ENCODE measurements around the gene C4BPB. TPM values are rescaled to one million over a fixed set of nuclear protein-coding genes. Genes with fewer than 3 reads are reported as not detected.

C4BPB gene
- polyA plus RNA-seq, 1 donor (not counting 4 experiments of a cell fraction or from before 2014, with no cell fraction given) = not detected

GRCh38 chr1:207063014-207063413 is 25.6 kb upstream of the C4BPB start:
- no peaks in the 10 kb centered on the region for H3K79me2 ChIP-seq (ENCODE audit: control insufficient read depth, insufficient read depth, low read length)
- no peaks in the 10 kb centered on the region for H4K20me1 ChIP-seq (ENCODE audit: control insufficient read depth, extremely low read depth, insufficient read depth, low read length)
- H3K4me2 ChIP-seq (ENCODE audit: control insufficient read depth, extremely low read depth, insufficient read depth, low read depth, low read length) = no peak overlapping the region
- H3K9ac ChIP-seq (ENCODE audit: control insufficient read depth, extremely low read depth, insufficient read depth, low read length) = no peak overlapping the region
- DNase-seq (ENCODE audit: low read depth, low spot score) (no peak), FAIRE-seq (no peak)
- H3K4me3 ChIP-seq (ENCODE audit: control insufficient read depth in 2 of 3, extremely low read depth in 1 of 3, insufficient read depth in 2 of 3, low read depth in 1 of 3, low read length in 3 of 3) = no peak overlapping the region
- no peaks in the 10 kb centered on the region for H3K9me3 ChIP-seq (ENCODE audit: control insufficient read depth, low read depth, low read length)
- H3K27me3 ChIP-seq (ENCODE audit: control insufficient read depth, extremely low read depth, insufficient read depth, low read length) = no peaks in the 10 kb centered on the region
- H3K27ac ChIP-seq (ENCODE audit: control insufficient read depth, insufficient read depth, low read length) = no peak overlapping the region
- H3K4me1 ChIP-seq (ENCODE audit: control insufficient read depth, extremely low read depth, insufficient read depth, low read length) = no peaks in the 10 kb centered on the region
- TF ChIP-seq EZH2 (IDR thresholded peaks at IDR 0.05; ENCODE audit: low read length) = no peak
- no peak for TF ChIP-seq CTCF (optimal IDR thresholded peaks at IDR 0.05 in 1 of 3, IDR thresholded peaks at IDR 0.05 in 1 of 3, conservative IDR thresholded peaks at IDR 0.05 in 1 of 3; ENCODE audit: extremely low read depth in 1 of 3, insufficient read depth in 2 of 3, low read length in 3 of 3)
- H3K36me3 ChIP-seq (ENCODE audit: control insufficient read depth in 2 of 2, extremely low read depth in 1 of 2, insufficient read depth in 2 of 2, low read length in 2 of 2) = peaks cover 18 to 35% of the 10 kb centered on the region in 2 experiments
- no peak overlapping the region for H2AFZ ChIP-seq (ENCODE audit: control insufficient read depth, low read length)
- dilution Hi-C loops (cut with MboI; ENCODE audit: extremely low pct_ligation_motif_present, low sequenced_read_pairs) = no loop called here
- H3K9me1 ChIP-seq (ENCODE audit: control insufficient read depth, extremely low read depth, insufficient read depth, low read length) = no peaks in the 10 kb centered on the region

- no peaks in the 10 kb centered on the region for H3K9me3 ChIP-seq (ENCODE audit: control insufficient read depth, low read depth, low read length)
- dilution Hi-C loops (cut with MboI; ENCODE audit: extremely low pct_ligation_motif_present, low sequenced_read_pairs) = no loop called here
- TF ChIP-seq CTCF (optimal IDR thresholded peaks at IDR 0.05 in 1 of 3, IDR thresholded peaks at IDR 0.05 in 1 of 3, conservative IDR thresholded peaks at IDR 0.05 in 1 of 3; ENCODE audit: extremely low read depth in 1 of 3, insufficient read depth in 2 of 3, low read length in 3 of 3) (no peak), EZH2 (IDR thresholded peaks at IDR 0.05; ENCODE audit: low read length) (no peak)
- H3K4me1 ChIP-seq (ENCODE audit: control insufficient read depth, extremely low read depth, insufficient read depth, low read length) = no peaks in the 10 kb centered on the region
- no peak overlapping the region for H3K27ac ChIP-seq (ENCODE audit: control insufficient read depth, insufficient read depth, low read length)
- H3K4me3 ChIP-seq (ENCODE audit: control insufficient read depth in 2 of 3, extremely low read depth in 1 of 3, insufficient read depth in 2 of 3, low read depth in 1 of 3, low read length in 3 of 3) = no peak overlapping the region
- no peak overlapping the region for H3K9ac ChIP-seq (ENCODE audit: control insufficient read depth, extremely low read depth, insufficient read depth, low read length)
- H2AFZ ChIP-seq (ENCODE audit: control insufficient read depth, low read length) = no peak overlapping the region
- H3K4me2 ChIP-seq (ENCODE audit: control insufficient read depth, extremely low read depth, insufficient read depth, low read depth, low read length) = no peak overlapping the region
- no peaks in the 10 kb centered on the region for H4K20me1 ChIP-seq (ENCODE audit: control insufficient read depth, extremely low read depth, insufficient read depth, low read length)
- H3K36me3 ChIP-seq (ENCODE audit: control insufficient read depth in 2 of 2, extremely low read depth in 1 of 2, insufficient read depth in 2 of 2, low read length in 2 of 2) = peaks cover 26 to 42% of the 10 kb centered on the region in 2 experiments
- H3K79me2 ChIP-seq (ENCODE audit: control insufficient read depth, insufficient read depth, low read length) = no peaks in the 10 kb centered on the region
- no peaks in the 10 kb centered on the region for H3K9me1 ChIP-seq (ENCODE audit: control insufficient read depth, extremely low read depth, insufficient read depth, low read length)
- FAIRE-seq (no peak), DNase-seq (ENCODE audit: low read depth, low spot score) (no peak)
- no peaks in the 10 kb centered on the region for H3K27me3 ChIP-seq (ENCODE audit: control insufficient read depth, extremely low read depth, insufficient read depth, low read length)
Observed at GRCh38 chr1:207064561-207064960, 24.1 kb upstream of the C4BPB start.
